K562 (cell line): Measurements from ENCODE around the gene TMEM267. TPM values are rescaled to one million over a fixed set of nuclear protein-coding genes. Genes with fewer than 3 reads are reported as not detected.

ENCODE experiments used
- C11orf30 ChIP-seq: fragments of 450-650 bp; IDR thresholded peaks from 2 replicates; pipeline ENCODE4 v1.6.1; 2016; ENCODE audit warnings: low read depth, mild to moderate bottlenecking
- E4F1 ChIP-seq: fragments of 250-450 bp; sonication (Bioruptor Pico); IDR thresholded peaks from 2 replicates; pipeline ENCODE4 v1.5.0; 2021; ENCODE audit warnings: mild to moderate bottlenecking, borderline replicate concordance
- ESRRA ChIP-seq: fragments of 450-650 bp; IDR thresholded peaks from 2 replicates; pipeline ENCODE4 v1.6.1; 2014; ENCODE audit warnings: low read depth, mild to moderate bottlenecking, moderate library complexity, borderline replicate concordance
- EWSR1 ChIP-seq: fragments of 450-650 bp; IDR thresholded peaks from 2 replicates; pipeline ENCODE4 v1.6.1; 2018; ENCODE audit warnings: borderline replicate concordance, mild to moderate bottlenecking, low read depth, moderate library complexity; ENCODE audit not compliant: partially characterized antibody
- FOXK1 ChIP-seq: sonication (generic); formaldehyde crosslinking; IDR thresholded peaks from 2 replicates; pipeline ENCODE4 v1.8.0; 2022; ENCODE audit warnings: missing genetic modification reagents, mild to moderate bottlenecking, borderline replicate concordance
- KAT8 ChIP-seq: fragments of 450-650 bp; IDR thresholded peaks from 2 replicates; pipeline ENCODE4 v1.6.1; 2016; ENCODE audit warnings: low read depth, mild to moderate bottlenecking
- MED1 ChIP-seq: sonication (generic); formaldehyde crosslinking; IDR thresholded peaks from 2 replicates; pipeline ENCODE4 v1.8.1; 2023; ENCODE audit warnings: missing genetic modification reagents, borderline replicate concordance
- RFX7 ChIP-seq: fragments of 250-450 bp; sonication (Bioruptor Pico); IDR thresholded peaks from 2 replicates; pipeline ENCODE4 v1.5.1; 2021; ENCODE audit warnings: mild to moderate bottlenecking
- SIX5 ChIP-seq, 2 experiments: IDR thresholded peaks; 2 replicates each; pipeline ENCODE4 v1.6.1; 2011; ENCODE audit warnings: low read length in 2 of 2, borderline replicate concordance in 1 of 2, low read depth in 1 of 2, mild to moderate bottlenecking in 1 of 2, moderate library complexity in 1 of 2; ENCODE audit not compliant: insufficient read depth in 1 of 2
- SRSF9 ChIP-seq: fragments of 200-400 bp; formaldehyde crosslinking; IDR thresholded peaks from 2 replicates; pipeline ENCODE4 v1.6.1; 2017; ENCODE audit warnings: low read depth, low read length, borderline replicate concordance
- YY1 ChIP-seq, 3 experiments: IDR thresholded peaks; 2 replicates each; pipeline ENCODE4 v1.6.1; 2011; ENCODE audit warnings: low read length in 2 of 3, mild to moderate bottlenecking in 2 of 3, moderate library complexity in 2 of 3, borderline replicate concordance in 1 of 3, control low read depth in 1 of 3, low read depth in 1 of 3; ENCODE audit not compliant: insufficient read depth in 3 of 3, insufficient replicate concordance in 2 of 3, control insufficient read depth in 1 of 3, insufficient read length in 1 of 3; ENCODE audit errors: extremely low read depth in 1 of 3
- ZC3H8 ChIP-seq: fragments of 450-650 bp; IDR thresholded peaks from 2 replicates; pipeline ENCODE4 v1.6.1; 2017
- ZFP36 ChIP-seq: fragments of 150-350 bp; IDR thresholded peaks from 2 replicates; pipeline ENCODE4 v1.6.1; 2018; ENCODE audit warnings: low read length, low read depth; ENCODE audit not compliant: partially characterized antibody
- ZNF785 ChIP-seq: fragments of 250-450 bp; sonication (Bioruptor Pico); IDR thresholded peaks from 2 replicates; pipeline ENCODE4 v1.4.0; 2020; ENCODE audit warnings: mild to moderate bottlenecking
- polyA plus RNA-seq, 8 experiments: library from polyadenylated mRNA; depleted of rRNA in 4 of 8; stranded (reverse) in 5 of 8; unstranded in 3 of 8; fragments of >200 nt; fragmentation: Nextera tagmentation in 2 of 8; fragmentation: Illumina TruSeq in 1 of 8; extraction: Ambion mirVana in 2 of 8; extraction: Trizol in 1 of 8; gene quantifications; 2 replicates each; pipeline versions ENCODE4 v1.2.1 to v1.2.3, GENCODE V29; 2011 to 2014; ENCODE audit warnings: inconsistent platforms in 1 of 8, missing spikeins in 1 of 8
- total RNA-seq, 7 experiments: library from RNA; depleted of rRNA in 6 of 7; stranded (reverse); fragments of >200 nt in 6 of 7; fragmentation: Illumina TruSeq in 2 of 7; extraction: Trizol in 2 of 7; gene quantifications; 2 replicates each; pipeline versions ENCODE4 v1.2.1 to v1.2.3, GENCODE V29; 2011 to 2021; ENCODE audit warnings: low replicate concordance in 1 of 7
- TF ChIP-seq, protein P1 (sequence below): fragments of 250-450 bp; sonication (Bioruptor Pico); IDR thresholded peaks from 2 replicates; pipeline ENCODE4 v1.8.0; 2022; ENCODE audit warnings: moderate library complexity, mild to moderate bottlenecking, inconsistent platforms
- TF ChIP-seq, protein P2 (sequence below): fragments of 250-450 bp; sonication (Bioruptor Pico); IDR thresholded peaks from 2 replicates; pipeline ENCODE4 v1.8.0; 2022; ENCODE audit warnings: inconsistent platforms
- TF ChIP-seq, protein P3 (sequence below): sonication (generic); formaldehyde crosslinking; IDR thresholded peaks from 2 replicates; pipeline ENCODE4 v1.8.0; 2023; ENCODE audit warnings: mild to moderate bottlenecking, missing genetic modification reagents
- TF ChIP-seq, protein P4 (sequence below): fragments of 450-650 bp; IDR thresholded peaks from 2 replicates; pipeline ENCODE4 v1.6.1; 2016; ENCODE audit warnings: low read depth, mild to moderate bottlenecking, moderate library complexity

Gene TMEM267
- total and polyA plus RNA-seq, 9 of the 15 experiments (the other 6 are each of a cell fraction or from before 2014, with no cell fraction given) = 8.1 to 61.1 (median 17.8) TPM

DNA sequence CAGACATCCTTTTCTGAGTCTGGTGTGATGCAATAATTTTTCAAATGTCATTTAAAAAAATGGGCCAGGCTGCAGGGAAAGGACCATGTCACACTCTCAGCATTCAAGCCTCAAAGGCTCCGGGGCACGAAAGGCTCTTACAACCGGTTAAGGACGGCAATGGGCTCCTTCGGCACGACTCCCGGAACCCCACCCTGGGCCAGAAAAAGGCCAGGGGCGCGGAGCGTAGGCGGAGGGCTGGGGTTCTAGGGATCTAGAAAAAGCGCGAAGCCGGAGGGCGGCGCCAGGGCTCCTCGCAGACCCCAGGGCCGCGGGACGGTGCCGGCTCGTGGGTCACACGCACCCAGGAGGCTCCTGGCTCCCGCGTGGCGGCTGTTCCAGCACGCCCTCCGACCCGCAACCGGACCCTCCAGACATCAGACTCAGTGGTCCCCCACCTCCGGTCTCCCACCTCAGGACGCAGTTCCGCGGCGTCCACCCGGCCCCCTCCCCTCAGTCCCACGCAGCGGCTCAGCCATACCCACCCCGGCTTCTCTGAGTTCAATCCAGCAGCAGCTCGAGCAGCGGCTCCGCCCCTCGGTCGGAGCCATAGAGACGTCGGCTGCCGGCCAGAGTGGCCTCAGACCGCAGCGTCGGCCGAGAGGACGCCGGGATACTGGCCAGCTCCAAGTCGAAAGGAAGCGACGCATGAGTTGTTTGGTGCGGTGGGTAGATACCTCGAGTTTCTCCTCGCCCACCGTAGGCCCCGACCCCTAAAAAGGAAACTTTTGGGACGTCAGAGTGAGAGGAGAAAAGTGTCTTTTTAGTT, at the start of gene TMEM267 (continued):
- TF ChIP-seq, protein P1, sequence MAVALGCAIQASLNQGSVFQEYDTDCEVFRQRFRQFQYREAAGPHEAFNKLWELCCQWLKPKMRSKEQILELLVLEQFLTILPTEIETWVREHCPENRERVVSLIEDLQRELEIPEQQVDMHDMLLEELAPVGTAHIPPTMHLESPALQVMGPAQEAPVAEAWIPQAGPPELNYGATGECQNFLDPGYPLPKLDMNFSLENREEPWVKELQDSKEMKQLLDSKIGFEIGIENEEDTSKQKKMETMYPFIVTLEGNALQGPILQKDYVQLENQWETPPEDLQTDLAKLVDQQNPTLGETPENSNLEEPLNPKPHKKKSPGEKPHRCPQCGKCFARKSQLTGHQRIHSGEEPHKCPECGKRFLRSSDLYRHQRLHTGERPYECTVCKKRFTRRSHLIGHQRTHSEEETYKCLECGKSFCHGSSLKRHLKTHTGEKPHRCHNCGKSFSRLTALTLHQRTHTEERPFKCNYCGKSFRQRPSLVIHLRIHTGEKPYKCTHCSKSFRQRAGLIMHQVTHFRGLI = no peak
- no peak for TF ChIP-seq RFX7 (CRISPR knock-in tag)
- no peak for TF ChIP-seq ZFP36
- no peak for TF ChIP-seq E4F1 (CRISPR knock-in tag)
- TF ChIP-seq SIX5 (IDR thresholded peaks at IDR 0.05; ENCODE audit: borderline replicate concordance in 1 of 2, insufficient read depth in 1 of 2, low read depth in 1 of 2, low read length in 2 of 2) = no peak
- TF ChIP-seq SRSF9 = no peak
- TF ChIP-seq, protein P2, sequence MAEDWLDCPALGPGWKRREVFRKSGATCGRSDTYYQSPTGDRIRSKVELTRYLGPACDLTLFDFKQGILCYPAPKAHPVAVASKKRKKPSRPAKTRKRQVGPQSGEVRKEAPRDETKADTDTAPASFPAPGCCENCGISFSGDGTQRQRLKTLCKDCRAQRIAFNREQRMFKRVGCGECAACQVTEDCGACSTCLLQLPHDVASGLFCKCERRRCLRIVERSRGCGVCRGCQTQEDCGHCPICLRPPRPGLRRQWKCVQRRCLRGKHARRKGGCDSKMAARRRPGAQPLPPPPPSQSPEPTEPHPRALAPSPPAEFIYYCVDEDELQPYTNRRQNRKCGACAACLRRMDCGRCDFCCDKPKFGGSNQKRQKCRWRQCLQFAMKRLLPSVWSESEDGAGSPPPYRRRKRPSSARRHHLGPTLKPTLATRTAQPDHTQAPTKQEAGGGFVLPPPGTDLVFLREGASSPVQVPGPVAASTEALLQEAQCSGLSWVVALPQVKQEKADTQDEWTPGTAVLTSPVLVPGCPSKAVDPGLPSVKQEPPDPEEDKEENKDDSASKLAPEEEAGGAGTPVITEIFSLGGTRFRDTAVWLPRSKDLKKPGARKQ (CRISPR knock-in tag) = no peak
- TF ChIP-seq FOXK1 = peak; percentile 14; the same call in 1 of the 2 replicates
- TF ChIP-seq, protein P3, sequence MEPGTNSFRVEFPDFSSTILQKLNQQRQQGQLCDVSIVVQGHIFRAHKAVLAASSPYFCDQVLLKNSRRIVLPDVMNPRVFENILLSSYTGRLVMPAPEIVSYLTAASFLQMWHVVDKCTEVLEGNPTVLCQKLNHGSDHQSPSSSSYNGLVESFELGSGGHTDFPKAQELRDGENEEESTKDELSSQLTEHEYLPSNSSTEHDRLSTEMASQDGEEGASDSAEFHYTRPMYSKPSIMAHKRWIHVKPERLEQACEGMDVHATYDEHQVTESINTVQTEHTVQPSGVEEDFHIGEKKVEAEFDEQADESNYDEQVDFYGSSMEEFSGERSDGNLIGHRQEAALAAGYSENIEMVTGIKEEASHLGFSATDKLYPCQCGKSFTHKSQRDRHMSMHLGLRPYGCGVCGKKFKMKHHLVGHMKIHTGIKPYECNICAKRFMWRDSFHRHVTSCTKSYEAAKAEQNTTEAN = no peak
- no peak for TF ChIP-seq KAT8
- TF ChIP-seq ZNF785 = no peak
- TF ChIP-seq C11orf30 = peak; percentile 69; the same call in 1 of the 2 replicates
- TF ChIP-seq ESRRA = peak; percentile 90; the same call in 1 of the 2 replicates
- TF ChIP-seq YY1 (IDR thresholded peaks at IDR 0.05; ENCODE audit: borderline replicate concordance in 1 of 3, control insufficient read depth in 1 of 3, extremely low read depth in 1 of 3, insufficient read depth in 3 of 3, insufficient read length in 1 of 3, insufficient replicate concordance in 2 of 3, low read depth in 1 of 3, low read length in 2 of 3) = peak in 2 of 3 experiments; percentile 81 to 89
- no peak for TF ChIP-seq EWSR1
- no peak for TF ChIP-seq MED1 (CRISPR knock-in tag)
- TF ChIP-seq, protein P4, sequence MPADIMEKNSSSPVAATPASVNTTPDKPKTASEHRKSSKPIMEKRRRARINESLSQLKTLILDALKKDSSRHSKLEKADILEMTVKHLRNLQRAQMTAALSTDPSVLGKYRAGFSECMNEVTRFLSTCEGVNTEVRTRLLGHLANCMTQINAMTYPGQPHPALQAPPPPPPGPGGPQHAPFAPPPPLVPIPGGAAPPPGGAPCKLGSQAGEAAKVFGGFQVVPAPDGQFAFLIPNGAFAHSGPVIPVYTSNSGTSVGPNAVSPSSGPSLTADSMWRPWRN = no peak
- TF ChIP-seq ZC3H8 = no peak
